Spleen (tissue), 7 donors: ENCODE results near the gene ENTR1.
"Not testable (repeated sequence)": the region's sequence is repeated elsewhere in the genome, so short reads cannot be mapped to it uniquely, and the experiment has no call there.

Experiments
- CTCF ChIP-seq, 11 experiments: fragments of 200-600 bp in 7 of 11; fragments of 450-650 bp in 4 of 11; sonication (generic) in 4 of 11; IDR thresholded peaks in 8 of 11; conservative IDR thresholded peaks in 3 of 11; 1 replicate in 7 of 11; 2 replicates in 4 of 11; pipeline versions ENCODE4 v1.4.0 to v1.8.0; 2016 to 2021; ENCODE audit warnings: antibody characterized with exemption in 11 of 11, inconsistent platforms in 4 of 11, mild to moderate bottlenecking in 1 of 11
- POLR2A ChIP-seq, 3 donors: fragments of 450-650 bp; IDR thresholded peaks; one replicate each; pipeline ENCODE4 v1.5.1; 2017; ENCODE audit warnings: antibody characterized with exemption in 3 of 3, mild to moderate bottlenecking in 1 of 3
- donor health status: DM: no; HTN: no; CAD: no; lungs with moderate emphysema.
- donor health status: DM: no; HTN: no; CAD: no.
- donor health status: DM: no; HTN: no; CAD: no.

- not testable (repeated sequence) for TF ChIP-seq CTCF (IDR thresholded peaks at IDR 0.05 in 8 of 11, conservative IDR thresholded peaks at IDR 0.05 in 3 of 11); POLR2A (IDR thresholded peaks at IDR 0.05)
Observed at GRCh38 chr9:136407061-136407460, 3.4 kb downstream of the ENTR1 start.
